ENCODE data around the gene CCDC57. TPM values are rescaled to one million over a fixed set of nuclear protein-coding genes. Genes with fewer than 3 reads are reported as not detected.
"Not testable (repeated sequence)": the region's sequence is repeated elsewhere in the genome, so short reads cannot be mapped to it uniquely, and the experiment has no call there.

Gene CCDC57
- total RNA-seq, 1 donor from 2014 or later: 10.8 TPM

- Histone ChIP-seq H3K36me3 (ENCODE audit: control insufficient read depth, insufficient read depth, low read length) (peaks cover 12% of the 10 kb centered on the region), H3K27me3 (ENCODE audit: control insufficient read depth, insufficient read depth, low read length) (no peaks in the 10 kb centered on the region), H3K4me3 (ENCODE audit: low read depth, low read length) (no peak overlapping the region)
- no peak for TF ChIP-seq CTCF (IDR thresholded peaks at IDR 0.05; ENCODE audit: insufficient read depth, low read length, severe bottlenecking)
- no peak for FAIRE-seq
- no peak for DNase-seq (ENCODE audit: low read depth)
Observed at GRCh38 chr17:82194765-82195164, 17.9 kb downstream of the CCDC57 start.

GRCh38 chr17:82193520-82194220, 19.0 kb downstream of the CCDC57 start:
- peak; percentile 100 for FAIRE-seq
- TF ChIP-seq CTCF (IDR thresholded peaks at IDR 0.05; ENCODE audit: insufficient read depth, low read length, severe bottlenecking): no peak
- no peak for DNase-seq (ENCODE audit: low read depth)
- no peak overlapping the region for H3K4me3 ChIP-seq (ENCODE audit: low read depth, low read length)
- no peaks in the 10 kb centered on the region for H3K27me3 ChIP-seq (ENCODE audit: control insufficient read depth, insufficient read depth, low read length)
- H3K36me3 ChIP-seq (ENCODE audit: control insufficient read depth, insufficient read depth, low read length): peaks cover 12% of the 10 kb centered on the region

GRCh38 chr17:82193050-82193449, 19.6 kb downstream of the CCDC57 start:
- not testable (repeated sequence) for H3K27me3 ChIP-seq (ENCODE audit: control insufficient read depth, insufficient read depth, low read length); DNase-seq (ENCODE audit: low read depth); FAIRE-seq; H3K4me3 ChIP-seq (ENCODE audit: low read depth, low read length)
- peaks cover 13% of the 10 kb centered on the region for H3K36me3 ChIP-seq (ENCODE audit: control insufficient read depth, insufficient read depth, low read length)

- Histone ChIP-seq H3K27me3 (ENCODE audit: control insufficient read depth, insufficient read depth, low read length) (no peaks in the 10 kb centered on the region), H3K36me3 (ENCODE audit: control insufficient read depth, insufficient read depth, low read length) (peaks cover 10% of the 10 kb centered on the region), H3K4me3 (ENCODE audit: low read depth, low read length) (no peak overlapping the region)
- no peak for TF ChIP-seq CTCF (IDR thresholded peaks at IDR 0.05; ENCODE audit: insufficient read depth, low read length, severe bottlenecking)
- FAIRE-seq (no peak), DNase-seq (ENCODE audit: low read depth) (no peak)
Observed at GRCh38 chr17:82188001-82188961, 24.4 kb downstream of the CCDC57 start.

- FAIRE-seq (no peak), DNase-seq (ENCODE audit: low read depth) (no peak)
- Histone ChIP-seq H3K4me3 (ENCODE audit: low read depth, low read length) (no peak overlapping the region), H3K27me3 (ENCODE audit: control insufficient read depth, insufficient read depth, low read length) (no peaks in the 10 kb centered on the region), H3K36me3 (ENCODE audit: control insufficient read depth, insufficient read depth, low read length) (peaks cover 9% of the 10 kb centered on the region)
- no peak for TF ChIP-seq CTCF (IDR thresholded peaks at IDR 0.05; ENCODE audit: insufficient read depth, low read length, severe bottlenecking)
Observed at GRCh38 chr17:82187500-82187899, 25.1 kb downstream of the CCDC57 start.

- FAIRE-seq: no peak
- no peak for TF ChIP-seq CTCF (IDR thresholded peaks at IDR 0.05; ENCODE audit: insufficient read depth, low read length, severe bottlenecking)
- no peaks in the 10 kb centered on the region for H3K27me3 ChIP-seq (ENCODE audit: control insufficient read depth, insufficient read depth, low read length)
- peaks cover 8% of the 10 kb centered on the region for H3K36me3 ChIP-seq (ENCODE audit: control insufficient read depth, insufficient read depth, low read length)
- H3K4me3 ChIP-seq (ENCODE audit: low read depth, low read length): no peak overlapping the region
- DNase-seq (ENCODE audit: low read depth): no peak
Observed at GRCh38 chr17:82186221-82186620, 26.4 kb downstream of the CCDC57 start.

All from bronchial epithelial cell (primary cell).